ENCODE measurements around the gene EDIL3. TPM values are rescaled to one million over a fixed set of nuclear protein-coding genes. Genes with fewer than 3 reads are reported as not detected.

Gene EDIL3
- total and polyA plus RNA-seq, 2 donors (not counting 1 experiment from before 2014, with no cell fraction given): 12.1 to 149 TPM

- Histone ChIP-seq H3K27ac (ENCODE audit: insufficient read depth, low read length) (no peak overlapping the region), H3K27me3 (ENCODE audit: control insufficient read depth, insufficient read depth, low read length) (no peaks in the 10 kb centered on the region), H2AFZ (ENCODE audit: low read length) (no peak overlapping the region), H3K9me3 (ENCODE audit: control insufficient read depth, insufficient read depth, low read depth, low read length) (no peaks in the 10 kb centered on the region), H3K4me2 (ENCODE audit: extremely low read depth, insufficient read depth, low read length) (no peak overlapping the region), H3K4me1 (ENCODE audit: control insufficient read depth, extremely low read depth, insufficient read depth, low read length) (no peaks in the 10 kb centered on the region), H3K4me3 (replicated peaks in 1 of 4; ENCODE audit: control extremely low read depth in 1 of 4, insufficient read depth in 1 of 4, low read depth in 3 of 4, low read length in 4 of 4) (no peak overlapping the region), H3K79me2 (ENCODE audit: control insufficient read depth, insufficient read depth, low read length) (no peaks in the 10 kb centered on the region), H3K36me3 (ENCODE audit: control insufficient read depth, insufficient read depth, low read length) (no peaks in the 10 kb centered on the region), H4K20me1 (ENCODE audit: control insufficient read depth, extremely low read depth, insufficient read depth, low read length) (no peaks in the 10 kb centered on the region), H3K9ac (ENCODE audit: insufficient read depth, low read length) (no peak overlapping the region)
- TF ChIP-seq EZH2 (IDR thresholded peaks at IDR 0.05; ENCODE audit: low read length, missing control alignments): no peak
- TF ChIP-seq CTCF (conservative IDR thresholded peaks at IDR 0.05 in 1 of 2, IDR thresholded peaks at IDR 0.05 in 1 of 2; ENCODE audit: low read depth in 1 of 2, low read length in 2 of 2): no peak
- DNase-seq (ENCODE audit: low read depth in 2 of 2): no peak
Measured at GRCh38 chr5:84344788-84345187, 39.9 kb downstream of the EDIL3 start.

- no peaks in the 10 kb centered on the region for H3K27me3 ChIP-seq (ENCODE audit: control insufficient read depth, insufficient read depth, low read length)
- H3K36me3 ChIP-seq (ENCODE audit: control insufficient read depth, insufficient read depth, low read length): no peaks in the 10 kb centered on the region
- H3K79me2 ChIP-seq (ENCODE audit: control insufficient read depth, insufficient read depth, low read length): no peaks in the 10 kb centered on the region
- H2AFZ ChIP-seq (ENCODE audit: low read length): no peak overlapping the region
- H3K4me2 ChIP-seq (ENCODE audit: extremely low read depth, insufficient read depth, low read length): no peak overlapping the region
- no peaks in the 10 kb centered on the region for H4K20me1 ChIP-seq (ENCODE audit: control insufficient read depth, extremely low read depth, insufficient read depth, low read length)
- TF ChIP-seq CTCF (conservative IDR thresholded peaks at IDR 0.05 in 1 of 2, IDR thresholded peaks at IDR 0.05 in 1 of 2; ENCODE audit: low read depth in 1 of 2, low read length in 2 of 2): no peak
- no peak for TF ChIP-seq EZH2 (IDR thresholded peaks at IDR 0.05; ENCODE audit: low read length, missing control alignments)
- no peaks in the 10 kb centered on the region for H3K9me3 ChIP-seq (ENCODE audit: control insufficient read depth, insufficient read depth, low read depth, low read length)
- H3K27ac ChIP-seq (ENCODE audit: insufficient read depth, low read length): no peak overlapping the region
- no peak overlapping the region for H3K4me3 ChIP-seq (replicated peaks in 1 of 4; ENCODE audit: control extremely low read depth in 1 of 4, insufficient read depth in 1 of 4, low read depth in 3 of 4, low read length in 4 of 4)
- DNase-seq (ENCODE audit: low read depth in 2 of 2): peak in 1 of 2 donors; percentile 31
- H3K4me1 ChIP-seq (ENCODE audit: control insufficient read depth, extremely low read depth, insufficient read depth, low read length): no peaks in the 10 kb centered on the region
- no peak overlapping the region for H3K9ac ChIP-seq (ENCODE audit: insufficient read depth, low read length)
Measured at GRCh38 chr5:84343171-84343570, 41.5 kb downstream of the EDIL3 start.

GRCh38 chr5:84332106-84332505 lies 52.6 kb downstream of the EDIL3 start:
- no peak for DNase-seq (ENCODE audit: low read depth in 2 of 2)
- no peaks in the 10 kb centered on the region for H3K36me3 ChIP-seq (ENCODE audit: control insufficient read depth, insufficient read depth, low read length)
- H2AFZ ChIP-seq (ENCODE audit: low read length): no peak overlapping the region
- no peak overlapping the region for H3K27ac ChIP-seq (ENCODE audit: insufficient read depth, low read length)
- no peaks in the 10 kb centered on the region for H3K4me1 ChIP-seq (ENCODE audit: control insufficient read depth, extremely low read depth, insufficient read depth, low read length)
- H3K9me3 ChIP-seq (ENCODE audit: control insufficient read depth, insufficient read depth, low read depth, low read length): no peaks in the 10 kb centered on the region
- H3K9ac ChIP-seq (ENCODE audit: insufficient read depth, low read length): no peak overlapping the region
- no peak overlapping the region for H3K4me3 ChIP-seq (replicated peaks in 1 of 4; ENCODE audit: control extremely low read depth in 1 of 4, insufficient read depth in 1 of 4, low read depth in 3 of 4, low read length in 4 of 4)
- H3K27me3 ChIP-seq (ENCODE audit: control insufficient read depth, insufficient read depth, low read length): no peaks in the 10 kb centered on the region
- no peaks in the 10 kb centered on the region for H3K79me2 ChIP-seq (ENCODE audit: control insufficient read depth, insufficient read depth, low read length)
- H3K4me2 ChIP-seq (ENCODE audit: extremely low read depth, insufficient read depth, low read length): no peak overlapping the region
- H4K20me1 ChIP-seq (ENCODE audit: control insufficient read depth, extremely low read depth, insufficient read depth, low read length): no peaks in the 10 kb centered on the region
- TF ChIP-seq CTCF (conservative IDR thresholded peaks at IDR 0.05 in 1 of 2, IDR thresholded peaks at IDR 0.05 in 1 of 2; ENCODE audit: low read depth in 1 of 2, low read length in 2 of 2) (no peak), EZH2 (IDR thresholded peaks at IDR 0.05; ENCODE audit: low read length, missing control alignments) (no peak)

Measured in fibroblast of lung (primary cell).